Measurements from ENCODE around the gene SHF.

The SHF gene

DNA sequence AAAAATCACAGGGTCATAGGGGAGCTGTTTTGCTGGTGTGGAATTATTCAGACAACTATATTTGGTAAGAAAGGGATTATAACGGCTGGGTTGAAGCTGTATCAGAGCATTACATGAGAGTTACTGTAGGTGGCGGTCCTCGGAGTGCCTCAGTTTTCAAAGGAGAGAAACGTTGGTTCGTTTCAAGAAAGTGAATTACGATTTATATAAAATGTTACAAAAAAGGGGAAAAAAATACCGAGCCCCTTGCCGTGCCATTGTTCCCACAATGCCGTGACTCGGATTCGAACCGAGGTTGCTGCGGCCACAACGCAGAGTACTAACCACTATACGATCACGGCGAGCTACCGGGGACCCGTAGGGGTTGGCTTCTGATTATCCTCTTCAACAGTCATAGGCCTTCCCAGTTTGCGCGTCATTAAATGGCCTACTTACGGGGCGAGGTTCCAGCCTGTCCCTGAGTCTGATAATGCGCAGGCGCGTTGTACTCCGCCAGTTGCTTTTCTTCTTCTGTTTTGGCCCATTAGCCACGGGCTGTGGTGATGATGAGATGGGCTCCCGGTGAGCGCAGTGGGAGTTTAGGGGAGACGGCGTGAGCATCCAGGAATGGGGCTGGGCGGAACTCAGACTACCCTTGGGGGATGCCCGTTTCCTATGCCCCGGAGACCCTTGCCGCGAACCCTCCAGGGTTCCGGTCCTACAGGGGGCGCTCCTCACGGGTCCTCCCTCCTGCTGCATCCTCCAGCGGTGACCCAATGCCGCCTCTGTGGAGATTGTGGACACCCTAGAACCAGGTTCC lies 10.8 kb upstream of the SHF start:
- DNase-seq = peak; percentile 98

DNA sequence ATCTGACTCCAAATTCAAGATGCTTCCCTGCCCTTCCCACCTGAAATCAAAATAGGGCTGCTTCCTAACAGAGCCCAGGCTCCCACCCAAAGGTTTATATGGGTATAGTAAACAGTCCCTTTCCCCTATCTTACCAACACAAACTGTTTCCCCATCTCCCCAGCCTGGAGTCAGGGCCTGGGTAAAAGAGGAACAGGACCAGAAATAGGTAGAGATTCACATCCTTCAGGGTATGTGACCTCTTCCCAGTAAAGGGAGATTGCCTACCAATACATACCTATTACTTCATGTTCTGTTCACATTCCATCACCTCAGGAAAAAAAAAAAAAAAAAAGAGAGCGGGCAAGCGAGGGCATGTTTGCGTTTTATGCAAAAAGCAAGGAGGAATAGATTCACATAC lies 9.7 kb upstream of the SHF start:
- DNase-seq = no peak

DNA sequence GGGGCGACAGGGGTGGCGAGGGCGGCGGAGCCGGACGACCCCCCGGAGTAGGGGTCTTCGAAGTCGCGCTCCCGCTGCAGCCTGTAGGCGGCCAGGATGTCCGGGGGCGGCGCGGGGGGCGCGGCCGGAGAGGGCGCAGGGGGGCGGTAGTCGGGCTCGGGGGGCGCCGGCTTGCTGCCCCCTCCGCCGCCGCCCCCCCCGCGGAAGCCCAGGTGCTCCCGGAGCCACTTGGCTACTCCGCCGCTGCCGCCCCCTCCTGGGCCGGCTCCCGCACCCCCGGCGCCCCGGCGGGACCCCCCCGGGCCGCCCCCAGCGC lies 230 bp downstream of the SHF start:
- DNase-seq = no peak

DNA sequence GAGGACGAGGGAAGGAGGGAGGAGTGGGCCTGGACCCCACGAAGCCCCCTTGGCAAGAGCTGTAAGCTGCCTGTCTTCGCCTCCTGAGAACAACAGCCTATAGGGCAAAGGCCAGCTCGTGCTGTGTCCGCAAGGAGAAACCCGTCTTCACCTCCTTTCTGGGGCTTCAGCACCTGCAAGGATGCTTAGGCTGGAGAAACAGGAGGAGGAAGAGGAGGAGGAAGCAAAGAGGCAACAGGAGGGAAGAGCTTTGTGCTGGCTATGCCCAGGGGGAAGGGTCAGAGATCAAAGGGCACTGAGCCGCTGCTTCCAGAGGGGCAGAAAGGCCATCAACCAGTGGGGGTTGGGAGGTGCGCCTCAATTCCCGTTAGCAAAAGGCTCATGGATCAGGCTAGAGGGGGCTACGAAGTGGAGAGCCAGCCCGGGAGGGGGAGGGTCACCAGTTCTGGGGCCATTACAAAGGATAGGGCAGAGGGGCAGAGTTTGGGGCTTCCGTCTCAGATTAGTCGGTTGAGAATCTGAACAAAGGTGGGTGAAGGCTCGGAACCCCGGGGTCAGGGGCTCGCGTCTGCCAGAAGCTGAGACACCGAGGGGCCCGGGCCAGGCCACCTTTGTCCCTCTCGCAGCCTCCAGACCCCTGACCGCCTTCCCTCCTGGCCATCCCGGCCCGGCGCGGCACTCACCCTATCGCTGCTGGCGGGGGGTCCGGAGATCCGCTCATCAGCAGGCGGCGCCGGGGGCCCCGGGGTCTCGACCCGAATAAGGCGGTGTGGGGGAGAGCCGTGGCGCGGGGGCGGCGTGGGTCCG lies 792 bp downstream of the SHF start:
- no peak for DNase-seq

DNA sequence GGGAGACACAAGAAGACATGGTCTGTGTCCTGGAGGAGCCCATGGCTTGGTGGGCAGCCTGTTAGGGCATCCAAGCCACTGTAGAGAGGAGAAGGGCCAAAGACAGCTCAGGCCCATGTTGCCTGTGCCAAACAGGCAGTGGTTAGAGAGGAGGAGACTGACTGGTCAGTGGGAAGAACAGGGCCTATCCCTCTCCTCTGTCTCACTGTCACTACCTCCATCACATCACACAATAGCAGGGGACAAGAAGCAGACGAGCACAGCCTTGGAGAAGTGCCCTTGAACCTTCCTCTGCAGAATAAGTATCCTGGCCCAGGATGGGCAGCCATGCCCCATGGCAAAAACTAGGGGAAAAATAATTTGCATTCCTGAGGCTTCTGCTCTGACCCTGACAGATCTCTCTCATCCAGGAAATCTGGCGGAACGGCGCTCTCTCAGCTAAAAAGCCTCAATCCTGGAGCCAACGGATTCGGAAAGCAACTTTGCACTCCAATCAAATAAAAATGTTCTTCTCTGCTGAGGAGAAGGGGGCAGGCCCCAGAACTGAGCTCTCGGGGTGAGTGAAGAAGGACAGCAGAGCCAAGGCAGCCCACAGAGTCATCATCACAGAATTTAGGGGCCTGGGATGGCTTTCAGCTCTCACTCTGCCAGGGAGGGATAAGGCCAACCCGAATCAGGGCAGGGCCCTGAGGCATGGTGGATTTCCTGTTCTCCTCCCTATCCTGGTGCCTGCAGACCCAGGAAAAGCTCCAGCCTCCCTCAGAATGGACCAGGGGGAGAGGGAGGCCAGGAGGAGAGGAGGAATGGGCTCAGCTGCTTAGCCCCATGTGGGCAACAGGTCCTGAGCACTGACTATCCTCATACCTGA lies 1.6 kb downstream of the SHF start:
- DNase-seq = no peak

- no peak for DNase-seq
Measured at GRCh38 chr15:45185069-45185779, 2.5 kb downstream of the SHF start.

- no peak for DNase-seq
Measured at GRCh38 chr15:45184562-45185041, 3.2 kb downstream of the SHF start.

DNA sequence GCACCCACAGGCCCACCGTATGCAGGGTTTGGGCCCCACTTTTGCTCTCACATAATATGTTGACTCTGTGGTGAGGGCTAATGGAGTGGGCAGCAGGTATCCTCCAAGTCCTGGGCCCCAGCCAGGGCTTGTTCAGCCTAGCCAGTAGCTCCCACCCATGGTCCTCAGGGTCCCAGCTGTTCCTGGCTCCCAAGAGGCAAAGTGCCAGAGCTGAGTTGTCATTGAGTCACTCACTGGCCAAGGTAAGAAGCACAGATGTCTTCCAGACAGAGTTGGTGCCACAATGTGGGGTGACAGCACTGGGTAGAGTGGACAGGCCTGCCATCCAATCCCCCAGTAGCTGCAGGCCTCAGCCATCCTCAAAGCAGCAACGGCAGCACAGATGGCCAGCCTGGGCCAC lies 4.3 kb downstream of the SHF start:
- no peak for DNase-seq

GRCh38 chr15:45182996-45183395 lies 4.8 kb downstream of the SHF start:
- DNase-seq = no peak

DNA sequence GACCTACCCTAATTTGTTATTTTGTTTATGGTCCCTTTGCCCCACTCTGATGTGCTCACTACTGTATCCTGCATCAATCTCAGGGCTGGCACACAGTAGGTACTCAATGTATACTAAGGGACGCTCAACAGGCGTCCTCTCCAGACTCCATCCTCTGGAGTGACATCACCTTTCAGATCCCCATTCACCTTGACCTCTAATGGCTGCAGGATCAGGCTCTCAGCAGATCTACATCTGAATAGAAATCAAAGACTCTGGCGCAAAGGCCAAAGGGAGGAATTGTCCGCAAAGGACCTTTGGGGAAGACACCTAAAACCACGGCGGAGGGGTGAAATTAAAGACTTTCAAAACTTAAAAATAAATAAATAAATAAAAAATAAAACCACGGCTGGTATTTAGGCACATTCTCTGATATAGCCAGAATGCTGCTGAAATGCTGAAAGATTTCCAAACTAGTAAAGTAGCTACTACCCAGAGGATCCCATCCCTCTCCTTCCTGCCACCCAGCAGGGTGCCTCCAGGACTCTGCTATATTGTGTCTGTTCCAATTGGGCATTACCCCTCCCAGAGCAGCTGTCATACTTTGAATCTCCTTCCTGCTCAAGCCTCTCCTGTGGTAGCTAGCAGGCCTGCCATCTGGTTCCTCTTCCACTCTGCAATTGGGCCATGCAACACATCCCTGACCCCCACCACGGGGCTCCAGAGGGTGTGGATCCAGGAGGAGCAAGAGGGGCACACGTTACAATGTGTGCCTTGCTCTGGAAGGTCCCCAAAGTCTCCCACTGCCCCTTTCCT lies 6.1 kb downstream of the SHF start:
- DNase-seq = peak; percentile 16

DNA sequence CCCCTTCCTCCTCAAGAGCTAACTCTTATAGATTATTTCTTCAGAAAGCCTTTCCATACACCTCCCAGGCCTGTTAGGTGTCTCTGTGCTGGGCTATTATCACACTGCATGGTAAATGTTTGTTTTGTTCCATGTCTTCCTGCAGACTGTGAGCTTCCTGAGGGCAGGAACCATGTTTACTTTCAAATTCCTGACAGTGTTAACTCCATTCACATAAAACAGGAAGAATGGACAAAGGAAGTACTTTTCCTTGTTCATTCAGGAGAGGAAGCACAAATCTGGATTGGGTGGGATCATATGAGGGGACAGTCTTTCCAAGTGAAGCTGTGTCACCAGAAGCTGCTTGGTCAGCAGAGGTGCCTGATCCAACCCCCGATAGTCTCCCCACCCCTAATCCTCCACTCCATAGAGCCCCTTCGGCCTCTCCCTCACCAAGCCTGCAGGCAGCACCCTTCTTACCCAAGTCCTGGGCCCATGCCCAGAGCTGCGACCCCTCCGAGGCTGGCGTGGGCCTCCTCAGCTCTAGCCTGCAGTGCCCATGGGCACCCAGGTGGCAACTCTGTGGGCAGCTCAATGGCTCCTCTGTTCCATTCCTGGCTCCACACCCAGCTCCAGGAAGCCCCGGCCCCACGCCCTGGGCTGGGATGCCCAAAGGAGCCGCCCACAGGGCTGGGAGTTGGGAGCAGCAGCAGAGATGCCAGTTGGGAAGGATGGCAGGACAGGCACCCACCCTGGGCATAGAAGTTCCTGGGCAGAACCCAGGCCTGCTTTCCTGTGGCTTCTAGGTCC lies 6.9 kb downstream of the SHF start:
- DNase-seq = peak; percentile 13

GRCh38 chr15:45180201-45180600 lies 7.6 kb downstream of the SHF start:
- no peak for DNase-seq

GRCh38 chr15:45179221-45179985 lies 8.4 kb downstream of the SHF start:
- DNase-seq = peak; percentile 50

GRCh38 chr15:45177285-45177684 lies 10.5 kb downstream of the SHF start:
- DNase-seq = no peak

GRCh38 chr15:45174577-45174976 lies 13.2 kb downstream of the SHF start:
- no peak for DNase-seq

GRCh38 chr15:45174069-45174468 lies 13.7 kb downstream of the SHF start:
- DNase-seq = no peak

GRCh38 chr15:45171912-45172311 lies 15.9 kb downstream of the SHF start:
- DNase-seq = no peak

- DNase-seq = peak; percentile 6
Measured at GRCh38 chr15:45169608-45170480, 17.9 kb downstream of the SHF start.

Data from CD4-positive, alpha-beta T cell treated with Interleukin-15 for 1 hour (primary cell).